Measurements from ENCODE around the gene NEMF. TPM values are rescaled to one million over a fixed set of nuclear protein-coding genes. Genes with fewer than 3 reads are reported as not detected.
A peak's percentile ranks its signal among the peaks of the same experiment; 100 is the strongest.

The NEMF gene
- polyA plus RNA-seq, 1 experiment, result 12.6 TPM

- TF ChIP-seq CTCF (IDR thresholded peaks at IDR 0.05; ENCODE audit: insufficient read depth, low read depth, low read length), result no peak
- no peaks in the 10 kb centered on the region for H3K27me3 ChIP-seq (ENCODE audit: control insufficient read depth, insufficient read depth, low read length)
- peak overlapping the region; percentile 93 for H3K4me3 ChIP-seq (ENCODE audit: low read depth, low read length)
- no peak for DNase-seq (ENCODE audit: low read depth)
- 0 out of 2 replicates have a peak, but pooled peaks cover 3% of the 10 kb centered on the region for H3K36me3 ChIP-seq (ENCODE audit: control insufficient read depth, insufficient read depth, low read length)
- ChIA-PET POLR2A (no interaction called here), CTCF (interaction anchor here (1.2 to 1.7 kb wide), 3 partner anchors 16 to 31 kb away, joined by 3 to 8 read pairs (median 6); no protein-coding TSS in a partner anchor)
These were observed 41.0 kb upstream of the NEMF start for GRCh38 chr14:49893309-49894213.

- TF ChIP-seq CTCF (IDR thresholded peaks at IDR 0.05; ENCODE audit: insufficient read depth, low read depth, low read length), result no peak
These were observed 40.2 kb upstream of the NEMF start, which contains the start of gene ARF6 for GRCh38 chr14:49892636-49893308. Gene ARF6 (plus strand): TSS chr14:49893082. CDS start chr14:49893737, 655 bp downstream.

DNA sequence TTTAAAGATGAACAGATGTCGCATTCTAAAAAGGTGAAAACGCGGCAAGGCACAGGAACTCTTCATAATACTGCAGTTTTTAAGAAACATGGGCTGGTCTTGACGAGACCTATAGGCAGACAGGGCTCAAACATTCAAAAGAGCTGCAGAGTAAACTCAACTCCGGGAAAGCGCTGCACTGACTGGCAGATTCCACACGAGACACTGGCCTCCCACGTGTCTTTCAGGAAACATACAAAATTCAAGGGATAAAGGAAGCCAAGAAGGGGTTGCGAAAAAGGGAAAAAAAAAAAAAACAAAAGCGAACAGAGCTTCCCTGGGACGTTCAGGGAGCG, 39.7 kb upstream of the NEMF start:
- DNase-seq (ENCODE audit: low read depth), result peak; percentile 29
- CTCF ChIA-PET, result interaction anchor here (1.2 to 1.7 kb wide), 4 partner anchors 11 to 30 kb away, joined by 3 to 8 read pairs (median 4); no protein-coding TSS in a partner anchor
- Histone ChIP-seq H3K4me3 (ENCODE audit: low read depth, low read length) (peak overlapping the region; percentile 93), H3K36me3 (ENCODE audit: control insufficient read depth, insufficient read depth, low read length) (0 out of 2 replicates have a peak, but pooled peaks cover 3% of the 10 kb centered on the region), H3K27me3 (ENCODE audit: control insufficient read depth, insufficient read depth, low read length) (no peaks in the 10 kb centered on the region)
- POLR2A ChIA-PET, result interaction anchor here (0.5 to 0.6 kb wide), 4 partner anchors 120 to 677 kb away, joined by 4 to 8 read pairs (median 4); no protein-coding TSS in a partner anchor
- no peak for TF ChIP-seq CTCF (IDR thresholded peaks at IDR 0.05; ENCODE audit: insufficient read depth, low read depth, low read length)

More at GRCh38 chr14:49892636-49893308, 40.2 kb upstream of the NEMF start, which contains the start of gene ARF6:
- H3K36me3 ChIP-seq (ENCODE audit: control insufficient read depth, insufficient read depth, low read length), result 0 out of 2 replicates have a peak, but pooled peaks cover 3% of the 10 kb centered on the region
- peak within 1 kb of the TSS; percentile 93 for H3K4me3 ChIP-seq (ENCODE audit: low read depth, low read length)
- ChIA-PET CTCF (interaction anchor here (1.2 to 1.7 kb wide), 4 partner anchors 11 to 31 kb away, joined by 3 to 8 read pairs (median 4); no protein-coding TSS in a partner anchor), POLR2A (interaction anchor here (0.5 to 0.6 kb wide), 4 partner anchors 120 to 677 kb away, joined by 4 to 8 read pairs (median 4); no protein-coding TSS in a partner anchor)
- H3K27me3 ChIP-seq (ENCODE audit: control insufficient read depth, insufficient read depth, low read length), result no peaks in the 10 kb centered on the region
- peak; percentile 65 for DNase-seq (ENCODE audit: low read depth)

GRCh38 chr14:49888293-49888692, 35.7 kb upstream of the NEMF start:
- ChIA-PET CTCF (interaction anchor here (1.4 kb wide), 1 partner anchor 23 kb away, joined by 6 read pairs; no protein-coding TSS in a partner anchor), POLR2A (no interaction called here)
- H3K36me3 ChIP-seq (ENCODE audit: control insufficient read depth, insufficient read depth, low read length), result no peaks in the 10 kb centered on the region
- H3K27me3 ChIP-seq (ENCODE audit: control insufficient read depth, insufficient read depth, low read length), result no peaks in the 10 kb centered on the region
- H3K4me3 ChIP-seq (ENCODE audit: low read depth, low read length), result no peak overlapping the region
- DNase-seq (ENCODE audit: low read depth), result no peak
- TF ChIP-seq CTCF (IDR thresholded peaks at IDR 0.05; ENCODE audit: insufficient read depth, low read depth, low read length), result no peak

Data from BJ (cell line).